Measurements from ENCODE around the gene FAM187B. TPM values are rescaled to one million over a fixed set of nuclear protein-coding genes. Genes with fewer than 3 reads are reported as not detected.

FAM187B gene
- total and polyA plus RNA-seq, 8 donors = 0.20 TPM; not detected in 7

GRCh38 chr19:35249146-35249847 is 20.8 kb upstream of the FAM187B start:
- H3K4me3 ChIP-seq = peak overlapping the region; percentile 45 to 57
- TF ChIP-seq, protein P1, sequence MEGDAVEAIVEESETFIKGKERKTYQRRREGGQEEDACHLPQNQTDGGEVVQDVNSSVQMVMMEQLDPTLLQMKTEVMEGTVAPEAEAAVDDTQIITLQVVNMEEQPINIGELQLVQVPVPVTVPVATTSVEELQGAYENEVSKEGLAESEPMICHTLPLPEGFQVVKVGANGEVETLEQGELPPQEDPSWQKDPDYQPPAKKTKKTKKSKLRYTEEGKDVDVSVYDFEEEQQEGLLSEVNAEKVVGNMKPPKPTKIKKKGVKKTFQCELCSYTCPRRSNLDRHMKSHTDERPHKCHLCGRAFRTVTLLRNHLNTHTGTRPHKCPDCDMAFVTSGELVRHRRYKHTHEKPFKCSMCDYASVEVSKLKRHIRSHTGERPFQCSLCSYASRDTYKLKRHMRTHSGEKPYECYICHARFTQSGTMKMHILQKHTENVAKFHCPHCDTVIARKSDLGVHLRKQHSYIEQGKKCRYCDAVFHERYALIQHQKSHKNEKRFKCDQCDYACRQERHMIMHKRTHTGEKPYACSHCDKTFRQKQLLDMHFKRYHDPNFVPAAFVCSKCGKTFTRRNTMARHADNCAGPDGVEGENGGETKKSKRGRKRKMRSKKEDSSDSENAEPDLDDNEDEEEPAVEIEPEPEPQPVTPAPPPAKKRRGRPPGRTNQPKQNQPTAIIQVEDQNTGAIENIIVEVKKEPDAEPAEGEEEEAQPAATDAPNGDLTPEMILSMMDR (IDR thresholded peaks at IDR 0.05) = no peak
- H3K9me3 ChIP-seq = no peaks in the 10 kb centered on the region
- H3K36me3 ChIP-seq = peaks cover 0 to 7% of the 10 kb centered on the region in 2 donors
- H3K27me3 ChIP-seq = peaks cover 11 to 42% of the 10 kb centered on the region in 2 donors
- H3K4me1 ChIP-seq = peaks cover 3 to 29% of the 10 kb centered on the region in 2 donors
- H3K27ac ChIP-seq = peak overlapping the region; percentile 88 to 89
- ATAC-seq (no peak), DNase-seq (peak in 2 of 4 donors; percentile 31 to 47)
- intact Hi-C loops (cut with DNase I) = no loop called here

DNA sequence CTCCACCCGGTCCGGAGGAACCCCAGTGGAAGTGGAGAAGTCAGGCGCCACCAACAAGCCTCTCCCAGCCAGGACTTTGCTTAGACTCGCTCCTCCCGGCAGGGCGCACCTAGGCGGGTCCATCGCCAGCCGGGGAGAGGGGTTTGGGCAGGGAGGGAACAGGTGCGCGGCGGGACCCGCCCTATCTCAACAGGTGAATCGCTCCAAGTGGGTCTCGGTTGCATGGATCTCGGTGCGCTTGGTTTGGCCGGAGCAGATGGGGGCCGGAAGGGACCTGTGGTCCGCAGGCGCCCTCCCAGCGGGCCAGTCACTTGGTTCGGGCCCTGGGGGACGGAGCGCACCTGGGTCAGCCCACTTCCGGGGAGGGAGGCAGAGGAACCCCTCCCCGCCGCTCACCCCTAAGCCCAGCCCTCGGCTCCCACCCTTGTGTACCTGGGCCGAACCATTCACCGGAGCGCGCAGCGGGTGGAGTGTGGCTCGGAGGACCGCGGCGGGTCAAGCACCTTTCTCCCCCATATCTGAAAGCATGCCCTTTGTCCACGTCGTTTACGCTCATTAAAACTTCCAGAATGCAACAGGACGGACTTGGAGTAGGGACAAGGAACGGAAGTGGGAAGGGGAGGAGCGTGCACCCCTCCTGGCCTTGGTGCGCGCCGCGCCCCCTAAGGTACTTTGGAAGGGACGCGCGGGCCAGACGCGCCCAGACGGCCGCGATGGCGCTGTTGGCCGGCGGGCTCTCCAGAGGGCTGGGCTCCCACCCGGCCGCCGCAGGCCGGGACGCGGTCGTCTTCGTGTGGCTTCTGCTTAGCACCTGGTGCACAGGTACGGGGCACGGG is 20.0 kb upstream of the FAM187B start, which contains the start of gene LSR:
Gene LSR (plus strand): TSS at position 693 of the 836 bp plus-strand sequence. CDS start 21 bp downstream, at position 714.
- H3K9me3 ChIP-seq = peaks cover 0 to 2% of the 10 kb centered on the region in 2 donors
- intact Hi-C loops (cut with DNase I) = no loop called here
- DNase-seq (peak; percentile 56 to 91 (median 87)), ATAC-seq (peak; percentile 94)
- H3K4me3 ChIP-seq = peak within 1 kb of the TSS; percentile 45 to 57
- TF ChIP-seq, protein P1 (IDR thresholded peaks at IDR 0.05) = no peak
- peaks cover 11 to 42% of the 10 kb centered on the region in 2 donors for H3K27me3 ChIP-seq
- H3K4me1 ChIP-seq = peaks cover 3 to 27% of the 10 kb centered on the region in 2 donors
- peaks cover 0 to 7% of the 10 kb centered on the region in 2 donors for H3K36me3 ChIP-seq
- peak within 1 kb of the TSS; percentile 88 to 89 for H3K27ac ChIP-seq

GRCh38 chr19:35247526-35248309 is 19.2 kb upstream of the FAM187B start:
- DNase-seq = peak; percentile 54 to 90 (median 84)
- TF ChIP-seq, protein P1 (IDR thresholded peaks at IDR 0.05) = peak; percentile 19 to 30
- peak overlapping the region; percentile 45 to 57 for H3K4me3 ChIP-seq
- peaks cover 3 to 24% of the 10 kb centered on the region in 2 donors for H3K4me1 ChIP-seq
- H3K9me3 ChIP-seq = peaks cover 0 to 2% of the 10 kb centered on the region in 2 donors
- H3K27me3 ChIP-seq = peaks cover 11 to 42% of the 10 kb centered on the region in 2 donors
- peak; percentile 83 for ATAC-seq
- intact Hi-C loops (cut with DNase I) = no loop called here
- H3K27ac ChIP-seq = peak overlapping the region; percentile 88 to 89
- H3K36me3 ChIP-seq = peaks cover 0 to 6% of the 10 kb centered on the region in 2 donors

GRCh38 chr19:35246466-35247092 is 18.0 kb upstream of the FAM187B start:
- TF ChIP-seq, protein P1 (IDR thresholded peaks at IDR 0.05) = no peak
- ATAC-seq = no peak
- intact Hi-C loops (cut with DNase I) = no loop called here

More at GRCh38 chr19:35246466-35247092, 18.0 kb upstream of the FAM187B start:
- Histone ChIP-seq H3K4me1 (peaks cover 3 to 24% of the 10 kb centered on the region in 2 donors), H3K4me3 (no peak overlapping the region), H3K36me3 (no peaks in the 10 kb centered on the region), H3K27ac (peak overlapping the region; percentile 88 to 89), H3K27me3 (peaks cover 11 to 42% of the 10 kb centered on the region in 2 donors), H3K9me3 (peaks cover 0 to 5% of the 10 kb centered on the region in 2 donors)
- DNase-seq = no peak

Data from left lung (tissue), 10 donors.